HFFc6 (cell line): ENCODE data around the gene ITGAE. TPM values are rescaled to one million over a fixed set of nuclear protein-coding genes. Genes with fewer than 3 reads are reported as not detected.

Experiments used
- DNase-seq: peaks from one replicate; pipeline ENCODE4 v3.0.0-alpha.2; 2018
- H3K27ac Mint-ChIP-seq: 2 replicates; pipeline ENCODE4 v1.8.0; 2020; ENCODE audit warnings: mild to moderate bottlenecking, mixed read lengths
- H3K27me3 Mint-ChIP-seq: 2 replicates; pipeline ENCODE4 v1.8.0; 2021; ENCODE audit warnings: mild to moderate bottlenecking, moderate library complexity, mixed read lengths; ENCODE audit not compliant: insufficient read depth
- H3K36me3 Mint-ChIP-seq: 2 replicates; pipeline ENCODE4 v1.8.0; 2021; ENCODE audit warnings: low read depth, mixed read lengths
- H3K4me1 Mint-ChIP-seq: 2 replicates; pipeline ENCODE4 v1.8.0; 2020; ENCODE audit warnings: low read depth, mixed read lengths
- H3K4me3 Mint-ChIP-seq: 2 replicates; pipeline ENCODE4 v1.8.0; 2020; ENCODE audit warnings: mild to moderate bottlenecking, moderate library complexity, mixed read lengths
- H3K9me3 Mint-ChIP-seq: 2 replicates; pipeline ENCODE4 v1.8.0; 2020; ENCODE audit warnings: mild to moderate bottlenecking, mixed read lengths
- total RNA-seq, 6 experiments: library from RNA; stranded (reverse); fragmentation: NEBNext Ultra II Directional; extraction: Animal tissue kit (Norgen Biotek cat#: 25700); gene quantifications; 2 replicates in 1 of 6; 3 replicates in 5 of 6; pipeline ENCODE4 v1.2.3, GENCODE V29; 2021
- TF ChIP-seq, protein P1 (sequence below): fragments of 200-600 bp; sonication (generic); IDR thresholded peaks from 2 replicates; pipeline ENCODE4 v1.5.0; 2021; ENCODE audit warnings: antibody characterized with exemption, mild to moderate bottlenecking

ITGAE gene
- total RNA-seq, 6 experiments from 2014 or later, result 28.2 to 35.0 (median 30.8) TPM

GRCh38 chr17:3678095-3678820 lies 122.7 kb downstream of the ITGAE start:
- Mint-ChIP-seq H3K36me3 (no peaks in the 10 kb centered on the region), H3K9me3 (no peaks in the 10 kb centered on the region), H3K4me3 (no peak overlapping the region), H3K4me1 (peaks cover 6% of the 10 kb centered on the region; the same call in 1 of the 2 replicates), H3K27ac (no peak overlapping the region), H3K27me3 (peaks cover 9% of the 10 kb centered on the region)
- DNase-seq, result no peak
- TF ChIP-seq, protein P1, sequence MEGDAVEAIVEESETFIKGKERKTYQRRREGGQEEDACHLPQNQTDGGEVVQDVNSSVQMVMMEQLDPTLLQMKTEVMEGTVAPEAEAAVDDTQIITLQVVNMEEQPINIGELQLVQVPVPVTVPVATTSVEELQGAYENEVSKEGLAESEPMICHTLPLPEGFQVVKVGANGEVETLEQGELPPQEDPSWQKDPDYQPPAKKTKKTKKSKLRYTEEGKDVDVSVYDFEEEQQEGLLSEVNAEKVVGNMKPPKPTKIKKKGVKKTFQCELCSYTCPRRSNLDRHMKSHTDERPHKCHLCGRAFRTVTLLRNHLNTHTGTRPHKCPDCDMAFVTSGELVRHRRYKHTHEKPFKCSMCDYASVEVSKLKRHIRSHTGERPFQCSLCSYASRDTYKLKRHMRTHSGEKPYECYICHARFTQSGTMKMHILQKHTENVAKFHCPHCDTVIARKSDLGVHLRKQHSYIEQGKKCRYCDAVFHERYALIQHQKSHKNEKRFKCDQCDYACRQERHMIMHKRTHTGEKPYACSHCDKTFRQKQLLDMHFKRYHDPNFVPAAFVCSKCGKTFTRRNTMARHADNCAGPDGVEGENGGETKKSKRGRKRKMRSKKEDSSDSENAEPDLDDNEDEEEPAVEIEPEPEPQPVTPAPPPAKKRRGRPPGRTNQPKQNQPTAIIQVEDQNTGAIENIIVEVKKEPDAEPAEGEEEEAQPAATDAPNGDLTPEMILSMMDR, result no peak

DNA sequence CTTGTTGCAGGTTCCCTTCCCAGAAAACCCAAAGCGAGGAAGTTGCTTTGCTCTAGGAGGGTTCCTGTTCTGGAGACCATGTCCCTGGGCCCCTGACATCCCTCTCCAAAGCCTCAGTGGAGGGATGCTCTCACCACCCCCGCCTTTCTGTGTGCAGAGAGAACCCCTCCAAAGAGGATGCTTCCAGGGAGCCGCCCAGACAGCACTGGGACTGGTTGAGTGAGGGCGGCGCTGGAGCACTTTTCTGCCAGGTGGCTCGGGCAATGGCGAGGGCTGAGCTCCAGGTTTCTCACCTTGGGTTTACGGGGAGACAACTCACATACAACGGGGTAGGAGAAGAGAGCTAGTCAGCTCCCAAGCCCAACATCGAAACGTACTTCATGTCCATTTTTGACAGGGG lies 125.1 kb downstream of the ITGAE start:
- Mint-ChIP-seq H3K9me3 (no peaks in the 10 kb centered on the region), H3K36me3 (no peaks in the 10 kb centered on the region), H3K4me3 (no peak overlapping the region), H3K27me3 (peaks cover 1% of the 10 kb centered on the region; the same call in 1 of the 2 replicates), H3K27ac (no peak overlapping the region), H3K4me1 (peaks cover 6% of the 10 kb centered on the region; the same call in 1 of the 2 replicates)
- TF ChIP-seq, protein P1, result no peak
- DNase-seq, result no peak

- no peak overlapping the region for H3K4me3 Mint-ChIP-seq
- H3K4me1 Mint-ChIP-seq, result peaks cover 6% of the 10 kb centered on the region; the same call in 1 of the 2 replicates
- H3K27ac Mint-ChIP-seq, result no peak overlapping the region
- TF ChIP-seq, protein P1, result no peak
- DNase-seq, result no peak
- H3K9me3 Mint-ChIP-seq, result no peaks in the 10 kb centered on the region
- peaks cover 3% of the 10 kb centered on the region for H3K27me3 Mint-ChIP-seq
- peaks cover 7% of the 10 kb centered on the region for H3K36me3 Mint-ChIP-seq
These were observed 128.4 kb downstream of the ITGAE start for GRCh38 chr17:3672571-3672970.

- TF ChIP-seq, protein P1, result no peak
- Mint-ChIP-seq H3K9me3 (no peaks in the 10 kb centered on the region), H3K27ac (peak overlapping the region; percentile 85), H3K36me3 (peaks cover 24% of the 10 kb centered on the region), H3K27me3 (peaks cover 3% of the 10 kb centered on the region), H3K4me3 (peak overlapping the region; percentile 93), H3K4me1 (peaks cover 27% of the 10 kb centered on the region)
- no peak for DNase-seq
These were observed 131.4 kb downstream of the ITGAE start for GRCh38 chr17:3669548-3669947.

DNA sequence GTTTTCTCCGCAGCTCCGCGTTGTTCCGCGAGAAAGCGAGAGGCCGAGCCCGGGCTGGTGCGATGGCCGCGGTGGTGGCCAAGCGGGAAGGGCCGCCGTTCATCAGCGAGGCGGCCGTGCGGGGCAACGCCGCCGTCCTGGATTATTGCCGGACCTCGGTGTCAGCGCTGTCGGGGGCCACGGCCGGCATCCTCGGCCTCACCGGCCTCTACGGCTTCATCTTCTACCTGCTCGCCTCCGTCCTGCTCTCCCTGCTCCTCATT lies 132.0 kb downstream of the ITGAE start:
- H3K36me3 Mint-ChIP-seq, result peaks cover 30% of the 10 kb centered on the region

More for the DNA sequence above, 132.0 kb downstream of the ITGAE start:
- peaks cover 3% of the 10 kb centered on the region; the same call in 1 of the 2 replicates for H3K27me3 Mint-ChIP-seq
- DNase-seq, result no peak
- peaks cover 27% of the 10 kb centered on the region for H3K4me1 Mint-ChIP-seq
- no peaks in the 10 kb centered on the region for H3K9me3 Mint-ChIP-seq
- H3K27ac Mint-ChIP-seq, result peak overlapping the region; percentile 85
- H3K4me3 Mint-ChIP-seq, result peak overlapping the region; percentile 93
- TF ChIP-seq, protein P1, result no peak
